GM23338 (cell line): ENCODE results near the gene LY86.
"Not testable (repeated sequence)": the region's sequence is repeated elsewhere in the genome, so short reads cannot be mapped to it uniquely, and the experiment has no call there.

Experiments
- CREB1 ChIP-seq: fragments of 250-450 bp; sonication (Bioruptor Pico); IDR thresholded peaks from 2 replicates; pipeline ENCODE4 v1.5.0; 2020; ENCODE audit warnings: low read depth, mild to moderate bottlenecking, moderate library complexity
- CTCF ChIP-seq, 2 experiments: fragments of 200-600 bp in 1 of 2; sonication (generic) in 1 of 2; conservative IDR thresholded peaks; 2 replicates each; pipeline versions ENCODE4 v1.5.1 to v1.6.1; 2016 to 2017; ENCODE audit warnings: antibody characterized with exemption in 2 of 2, low read depth in 2 of 2, mild to moderate bottlenecking in 2 of 2, moderate library complexity in 1 of 2
- ETS1 ChIP-seq: IDR thresholded peaks from 2 replicates; pipeline ENCODE4 v1.6.1; 2016; ENCODE audit warnings: antibody characterized with exemption
- EZH2 ChIP-seq: fragments of 200-600 bp; sonication (generic); IDR thresholded peaks from one replicate; pipeline ENCODE4 v1.8.0; 2017; ENCODE audit warnings: antibody characterized with exemption, mild to moderate bottlenecking, low read depth; ENCODE audit not compliant: unreplicated experiment
- EZH2phosphoT487 ChIP-seq: fragments of 200-600 bp; sonication (generic); IDR thresholded peaks from one replicate; pipeline ENCODE4 v1.8.1; 2018; ENCODE audit warnings: antibody characterized with exemption; ENCODE audit not compliant: unreplicated experiment
- JUNB ChIP-seq: IDR thresholded peaks from one replicate; pipeline ENCODE4 v1.6.1; 2016; ENCODE audit warnings: antibody characterized with exemption; ENCODE audit not compliant: unreplicated experiment
- NANOG ChIP-seq: IDR thresholded peaks from 2 replicates; pipeline ENCODE4 v1.6.1; 2016; ENCODE audit warnings: antibody characterized with exemption, borderline replicate concordance
- POLR2AphosphoS5 ChIP-seq: IDR thresholded peaks from 2 replicates; pipeline ENCODE4 v1.6.1; 2016; ENCODE audit warnings: antibody characterized with exemption, low read depth
- REST ChIP-seq: IDR thresholded peaks from one replicate; pipeline ENCODE4 v1.6.1; 2018; ENCODE audit warnings: antibody characterized with exemption; ENCODE audit not compliant: unreplicated experiment
- STAT1 ChIP-seq: IDR thresholded peaks from one replicate; pipeline ENCODE4 v1.6.1; 2016; ENCODE audit warnings: antibody characterized with exemption; ENCODE audit not compliant: unreplicated experiment
- ZNF114 ChIP-seq: fragments of 250-450 bp; sonication (Bioruptor Pico); IDR thresholded peaks from 2 replicates; pipeline ENCODE4 v1.5.0; 2020; ENCODE audit warnings: mild to moderate bottlenecking, moderate library complexity
- ZNF331 ChIP-seq: fragments of 250-450 bp; sonication (Bioruptor Pico); IDR thresholded peaks from 2 replicates; pipeline ENCODE4 v1.5.0; 2020; ENCODE audit warnings: low read depth, mild to moderate bottlenecking, moderate library complexity

- not testable (repeated sequence) for TF ChIP-seq CTCF (conservative IDR thresholded peaks at IDR 0.05; ENCODE audit: low read depth in 2 of 2); EZH2; POLR2AphosphoS5; JUNB; CREB1 (CRISPR knock-in tag); REST; NANOG; ZNF114 (CRISPR knock-in tag); ZNF331; EZH2phosphoT487; ETS1; STAT1
Observed at GRCh38 chr6:6670150-6670549, 81.6 kb downstream of the LY86 start.
